ENCODE results near the gene C6orf132.
A peak's percentile ranks its signal among the peaks of the same experiment; 100 is the strongest.

Gene C6orf132

GRCh38 chr6:42106112-42107023 lies 36.1 kb downstream of the C6orf132 start:
- DNase-seq (ENCODE audit: insufficient read length, low spot score) (no peak), FAIRE-seq (no peak)

- DNase-seq (ENCODE audit: insufficient read length, low spot score) (no peak), FAIRE-seq (no peak)
Observed at GRCh38 chr6:42105709-42106108, 36.7 kb downstream of the C6orf132 start.

- no peak for FAIRE-seq
- no peak for DNase-seq (ENCODE audit: insufficient read length, low spot score)
Observed at GRCh38 chr6:42105156-42105648, 37.2 kb downstream of the C6orf132 start.

- FAIRE-seq (no peak), DNase-seq (ENCODE audit: insufficient read length, low spot score) (no peak)
Observed at GRCh38 chr6:42104804-42105125, 37.7 kb downstream of the C6orf132 start.

GRCh38 chr6:42104095-42104803 lies 38.2 kb downstream of the C6orf132 start:
- no peak for DNase-seq (ENCODE audit: insufficient read length, low spot score)
- no peak for FAIRE-seq

GRCh38 chr6:42103753-42104094 lies 38.7 kb downstream of the C6orf132 start:
- DNase-seq (ENCODE audit: insufficient read length, low spot score) (no peak), FAIRE-seq (no peak)

GRCh38 chr6:42103216-42103615 lies 39.2 kb downstream of the C6orf132 start:
- DNase-seq (ENCODE audit: insufficient read length, low spot score): no peak
- FAIRE-seq: no peak

GRCh38 chr6:42101186-42101657 lies 41.2 kb downstream of the C6orf132 start:
- DNase-seq (ENCODE audit: insufficient read length, low spot score) (no peak), FAIRE-seq (no peak)

- peak; percentile 76 for DNase-seq (ENCODE audit: insufficient read length, low spot score)
- FAIRE-seq: no peak
Observed at GRCh38 chr6:42100029-42100901, 42.2 kb downstream of the C6orf132 start.

- FAIRE-seq: no peak
Observed at GRCh38 chr6:42099340-42100028, 42.9 kb downstream of the C6orf132 start.

GRCh38 chr6:42095776-42096541 lies 46.5 kb downstream of the C6orf132 start:
- FAIRE-seq (no peak), DNase-seq (ENCODE audit: insufficient read length, low spot score) (no peak)

More at GRCh38 chr6:42099340-42100028, 42.9 kb downstream of the C6orf132 start:
- peak; percentile 55 for DNase-seq (ENCODE audit: insufficient read length, low spot score)

GRCh38 chr6:42095094-42095493 lies 47.3 kb downstream of the C6orf132 start:
- FAIRE-seq: no peak
- no peak for DNase-seq (ENCODE audit: insufficient read length, low spot score)

- FAIRE-seq (no peak), DNase-seq (ENCODE audit: insufficient read length, low spot score) (no peak)
Observed at GRCh38 chr6:42093582-42094329, 48.7 kb downstream of the C6orf132 start.

- FAIRE-seq: no peak
- no peak for DNase-seq (ENCODE audit: insufficient read length, low spot score)
Observed at GRCh38 chr6:42091718-42092023, 50.7 kb downstream of the C6orf132 start.

- no peak for DNase-seq (ENCODE audit: insufficient read length, low spot score)
Observed at GRCh38 chr6:42090819-42091717, 51.4 kb downstream of the C6orf132 start.

GRCh38 chr6:42088101-42088591 lies 54.3 kb downstream of the C6orf132 start:
- FAIRE-seq: peak; percentile 71
- peak; percentile 71 for DNase-seq (ENCODE audit: insufficient read length, low spot score)

More at GRCh38 chr6:42090819-42091717, 51.4 kb downstream of the C6orf132 start:
- no peak for FAIRE-seq
